OCI-LY1 (cell line): Measurements from ENCODE around the gene RNU6-9.

ENCODE experiments used
- EZH2 ChIP-seq: fragments of 200-600 bp; sonication (generic), shearing (Covaris generic); IDR thresholded peaks from 2 replicates; pipeline ENCODE4 v1.8.0; 2017; ENCODE audit warnings: borderline replicate concordance, mixed run types, mild to moderate bottlenecking, antibody characterized with exemption, low read length, moderate library complexity, mixed read lengths
- TF ChIP-seq, protein P1 (sequence below): fragments of 200-600 bp; sonication (generic), shearing (Covaris generic); IDR thresholded peaks from 2 replicates; pipeline ENCODE4 v1.5.1; 2017; ENCODE audit warnings: mild to moderate bottlenecking, antibody characterized with exemption, low read length, moderate library complexity, mixed read lengths

DNA sequence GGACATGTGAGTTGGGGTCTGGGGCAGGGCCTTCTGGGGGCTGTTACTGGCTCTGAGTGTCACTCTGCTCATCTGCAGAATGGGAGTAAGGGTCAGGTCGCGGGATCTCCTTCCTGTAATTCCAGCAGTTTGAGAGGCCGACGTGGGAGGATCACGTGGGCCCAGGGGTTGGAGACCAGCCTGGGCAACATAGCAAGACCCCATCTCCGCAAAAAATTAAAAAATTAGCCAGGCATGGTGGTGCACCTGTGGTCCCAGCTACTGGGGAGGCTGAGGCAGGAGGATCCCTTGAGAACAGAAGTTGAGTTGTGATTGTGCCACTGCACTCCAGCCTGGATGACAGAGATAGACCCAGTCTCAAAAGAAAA, 36.6 kb downstream of the RNU6-9 start:
- TF ChIP-seq, protein P1, sequence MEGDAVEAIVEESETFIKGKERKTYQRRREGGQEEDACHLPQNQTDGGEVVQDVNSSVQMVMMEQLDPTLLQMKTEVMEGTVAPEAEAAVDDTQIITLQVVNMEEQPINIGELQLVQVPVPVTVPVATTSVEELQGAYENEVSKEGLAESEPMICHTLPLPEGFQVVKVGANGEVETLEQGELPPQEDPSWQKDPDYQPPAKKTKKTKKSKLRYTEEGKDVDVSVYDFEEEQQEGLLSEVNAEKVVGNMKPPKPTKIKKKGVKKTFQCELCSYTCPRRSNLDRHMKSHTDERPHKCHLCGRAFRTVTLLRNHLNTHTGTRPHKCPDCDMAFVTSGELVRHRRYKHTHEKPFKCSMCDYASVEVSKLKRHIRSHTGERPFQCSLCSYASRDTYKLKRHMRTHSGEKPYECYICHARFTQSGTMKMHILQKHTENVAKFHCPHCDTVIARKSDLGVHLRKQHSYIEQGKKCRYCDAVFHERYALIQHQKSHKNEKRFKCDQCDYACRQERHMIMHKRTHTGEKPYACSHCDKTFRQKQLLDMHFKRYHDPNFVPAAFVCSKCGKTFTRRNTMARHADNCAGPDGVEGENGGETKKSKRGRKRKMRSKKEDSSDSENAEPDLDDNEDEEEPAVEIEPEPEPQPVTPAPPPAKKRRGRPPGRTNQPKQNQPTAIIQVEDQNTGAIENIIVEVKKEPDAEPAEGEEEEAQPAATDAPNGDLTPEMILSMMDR: no peak
- TF ChIP-seq EZH2: no peak
